ENCODE results near the gene USE1.

USE1 gene

DNA sequence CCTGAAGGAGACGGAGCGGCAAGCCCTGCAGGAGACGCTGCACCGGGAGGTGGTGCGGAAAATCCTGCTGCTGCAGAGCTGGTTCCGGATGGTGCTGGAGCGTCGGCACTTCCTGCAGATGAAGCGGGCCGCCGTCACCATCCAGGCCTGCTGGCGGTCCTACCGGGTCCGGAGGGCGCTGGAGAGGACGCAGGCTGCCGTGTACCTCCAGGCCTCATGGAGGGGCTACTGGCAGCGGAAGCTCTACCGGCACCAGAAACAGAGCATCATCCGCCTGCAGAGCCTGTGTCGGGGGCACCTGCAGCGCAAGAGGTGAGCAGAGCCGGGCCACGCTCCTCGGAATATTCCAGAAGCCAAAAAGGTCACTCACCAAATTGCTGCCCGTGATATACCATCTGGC is 22.4 kb upstream of the USE1 start:
- Histone ChIP-seq H2AFZ (ENCODE audit: low read depth, low read length) (no peak overlapping the region), H3K9me3 (ENCODE audit: low read length) (no peaks in the 10 kb centered on the region), H3K4me3 (ENCODE audit: low read length) (no peak overlapping the region), H3K36me3 (ENCODE audit: insufficient read depth, low read length) (peaks cover 82% of the 10 kb centered on the region), H3K27me3 (ENCODE audit: insufficient read depth, low read length) (no peaks in the 10 kb centered on the region), H3K4me1 (ENCODE audit: insufficient read depth, low read length) (no peaks in the 10 kb centered on the region)

DNA sequence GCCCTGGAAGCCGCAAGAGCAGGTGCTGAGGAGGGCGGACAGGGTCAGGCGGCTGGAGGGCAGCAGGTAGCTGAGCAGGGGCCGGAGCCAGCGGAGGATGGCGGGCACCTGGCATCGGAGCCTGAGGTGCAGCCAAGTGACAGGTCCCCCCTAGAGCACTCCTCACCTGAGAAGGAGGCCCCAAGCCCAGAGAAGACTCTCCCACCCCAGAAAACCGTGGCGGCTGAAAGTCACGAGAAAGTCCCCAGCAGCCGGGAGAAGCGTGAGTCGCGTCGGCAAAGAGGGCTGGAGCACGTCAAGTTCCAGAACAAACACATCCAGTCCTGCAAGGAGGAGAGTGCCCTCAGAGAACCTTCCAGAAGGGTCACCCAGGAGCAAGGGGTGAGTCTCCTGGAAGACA is 20.5 kb upstream of the USE1 start:
- Histone ChIP-seq H2AFZ (ENCODE audit: low read depth, low read length) (no peak overlapping the region), H3K9me3 (ENCODE audit: low read length) (no peaks in the 10 kb centered on the region), H3K36me3 (ENCODE audit: insufficient read depth, low read length) (peaks cover 80% of the 10 kb centered on the region), H3K4me3 (ENCODE audit: low read length) (no peak overlapping the region), H3K4me1 (ENCODE audit: insufficient read depth, low read length) (no peaks in the 10 kb centered on the region), H3K27me3 (ENCODE audit: insufficient read depth, low read length) (no peaks in the 10 kb centered on the region)

DNA sequence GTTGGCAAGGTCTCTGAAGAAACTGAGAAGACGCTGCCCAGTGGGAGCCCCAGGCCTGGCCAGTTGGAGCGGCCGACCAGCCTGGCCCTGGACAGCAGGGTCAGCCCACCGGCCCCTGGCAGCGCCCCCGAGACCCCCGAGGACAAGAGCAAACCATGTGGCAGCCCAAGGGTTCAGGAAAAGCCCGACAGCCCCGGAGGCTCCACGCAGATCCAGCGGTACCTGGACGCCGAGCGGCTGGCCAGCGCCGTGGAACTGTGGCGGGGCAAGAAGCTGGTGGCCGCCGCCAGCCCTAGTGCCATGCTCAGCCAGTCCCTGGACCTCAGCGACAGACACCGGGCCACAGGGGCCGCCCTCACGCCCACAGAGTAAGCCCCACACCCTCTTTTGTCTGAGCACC is 20.1 kb upstream of the USE1 start:
- Histone ChIP-seq H3K4me3 (ENCODE audit: low read length) (no peak overlapping the region), H3K27me3 (ENCODE audit: insufficient read depth, low read length) (no peaks in the 10 kb centered on the region), H3K36me3 (ENCODE audit: insufficient read depth, low read length) (peaks cover 78% of the 10 kb centered on the region), H2AFZ (ENCODE audit: low read depth, low read length) (no peak overlapping the region), H3K4me1 (ENCODE audit: insufficient read depth, low read length) (no peaks in the 10 kb centered on the region), H3K9me3 (ENCODE audit: low read length) (no peaks in the 10 kb centered on the region)

GRCh38 chr19:17196610-17197009 is 18.5 kb upstream of the USE1 start:
- no peaks in the 10 kb centered on the region for H3K9me3 ChIP-seq (ENCODE audit: low read length)
- H3K36me3 ChIP-seq (ENCODE audit: insufficient read depth, low read length): peaks cover 81% of the 10 kb centered on the region
- no peak overlapping the region for H3K4me3 ChIP-seq (ENCODE audit: low read length)
- no peak overlapping the region for H2AFZ ChIP-seq (ENCODE audit: low read depth, low read length)
- H3K4me1 ChIP-seq (ENCODE audit: insufficient read depth, low read length): no peaks in the 10 kb centered on the region
- no peaks in the 10 kb centered on the region for H3K27me3 ChIP-seq (ENCODE audit: insufficient read depth, low read length)

GRCh38 chr19:17197666-17198065 is 17.5 kb upstream of the USE1 start:
- peaks cover 83% of the 10 kb centered on the region for H3K36me3 ChIP-seq (ENCODE audit: insufficient read depth, low read length)
- H3K27me3 ChIP-seq (ENCODE audit: insufficient read depth, low read length): no peaks in the 10 kb centered on the region
- H3K4me3 ChIP-seq (ENCODE audit: low read length): no peak overlapping the region
- no peak overlapping the region for H2AFZ ChIP-seq (ENCODE audit: low read depth, low read length)
- H3K4me1 ChIP-seq (ENCODE audit: insufficient read depth, low read length): no peaks in the 10 kb centered on the region
- H3K9me3 ChIP-seq (ENCODE audit: low read length): no peaks in the 10 kb centered on the region

DNA sequence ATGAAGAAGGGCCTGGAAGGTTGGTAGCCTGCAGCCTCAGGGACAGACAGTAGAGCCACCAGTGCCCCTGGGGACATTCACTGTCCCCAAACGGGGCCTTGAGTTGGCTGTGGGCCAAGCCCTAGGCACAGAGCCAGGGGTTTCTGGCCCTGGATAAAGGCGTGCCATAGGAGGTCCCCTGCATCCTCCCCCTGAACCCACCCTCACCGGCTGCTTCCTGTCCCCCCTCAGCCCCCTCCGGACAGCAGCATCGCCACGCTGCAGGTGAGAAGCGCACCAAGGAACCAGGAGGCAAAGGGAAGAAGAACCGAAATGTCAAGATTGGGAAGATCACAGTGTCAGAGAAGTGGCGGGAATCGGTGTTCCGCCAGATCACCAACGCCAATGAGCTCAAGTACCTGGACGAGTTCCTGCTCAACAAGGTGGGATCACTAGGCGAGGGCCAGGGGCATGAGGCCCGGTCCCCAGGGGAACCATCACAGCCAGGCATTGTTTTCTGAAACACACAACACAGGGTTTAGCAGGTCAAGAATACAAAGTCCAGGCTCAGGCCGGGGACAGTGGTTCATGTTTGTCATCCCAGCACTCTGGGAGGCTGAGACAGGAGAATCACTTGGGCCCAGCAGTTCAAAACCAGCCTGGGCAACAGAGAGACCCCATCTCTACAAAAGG is 14.6 kb upstream of the USE1 start:
- H3K9me3 ChIP-seq (ENCODE audit: low read length): no peaks in the 10 kb centered on the region
- H3K4me3 ChIP-seq (ENCODE audit: low read length): no peak overlapping the region
- H3K4me1 ChIP-seq (ENCODE audit: insufficient read depth, low read length): no peaks in the 10 kb centered on the region
- no peak overlapping the region for H2AFZ ChIP-seq (ENCODE audit: low read depth, low read length)
- H3K36me3 ChIP-seq (ENCODE audit: insufficient read depth, low read length): peaks cover 76% of the 10 kb centered on the region
- no peaks in the 10 kb centered on the region for H3K27me3 ChIP-seq (ENCODE audit: insufficient read depth, low read length)

DNA sequence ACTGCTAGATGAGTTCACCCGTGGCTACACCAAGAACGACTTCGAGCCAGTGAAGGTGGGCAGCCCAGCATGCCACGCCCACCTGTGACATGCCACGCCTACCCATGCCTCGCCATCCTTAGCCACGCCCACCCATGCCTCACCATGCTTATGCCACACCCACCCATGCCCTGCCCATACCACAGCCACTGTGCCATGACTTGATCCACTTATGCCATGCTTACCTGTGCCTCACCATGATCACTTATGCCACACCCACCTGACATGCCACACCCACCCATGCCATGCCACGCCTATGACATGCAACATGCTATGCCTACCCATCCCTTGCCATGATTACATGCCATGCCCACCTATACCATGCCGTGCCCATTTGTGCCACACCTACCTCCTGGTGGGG is 12.9 kb upstream of the USE1 start:
- Histone ChIP-seq H3K4me1 (ENCODE audit: insufficient read depth, low read length) (no peaks in the 10 kb centered on the region), H3K27me3 (ENCODE audit: insufficient read depth, low read length) (no peaks in the 10 kb centered on the region), H2AFZ (ENCODE audit: low read depth, low read length) (no peak overlapping the region), H3K4me3 (ENCODE audit: low read length) (no peak overlapping the region), H3K9me3 (ENCODE audit: low read length) (no peaks in the 10 kb centered on the region), H3K36me3 (ENCODE audit: insufficient read depth, low read length) (peaks cover 81% of the 10 kb centered on the region)

- peaks cover 76% of the 10 kb centered on the region for H3K36me3 ChIP-seq (ENCODE audit: insufficient read depth, low read length)
These were observed 12.4 kb upstream of the USE1 start for GRCh38 chr19:17202713-17203112.

DNA sequence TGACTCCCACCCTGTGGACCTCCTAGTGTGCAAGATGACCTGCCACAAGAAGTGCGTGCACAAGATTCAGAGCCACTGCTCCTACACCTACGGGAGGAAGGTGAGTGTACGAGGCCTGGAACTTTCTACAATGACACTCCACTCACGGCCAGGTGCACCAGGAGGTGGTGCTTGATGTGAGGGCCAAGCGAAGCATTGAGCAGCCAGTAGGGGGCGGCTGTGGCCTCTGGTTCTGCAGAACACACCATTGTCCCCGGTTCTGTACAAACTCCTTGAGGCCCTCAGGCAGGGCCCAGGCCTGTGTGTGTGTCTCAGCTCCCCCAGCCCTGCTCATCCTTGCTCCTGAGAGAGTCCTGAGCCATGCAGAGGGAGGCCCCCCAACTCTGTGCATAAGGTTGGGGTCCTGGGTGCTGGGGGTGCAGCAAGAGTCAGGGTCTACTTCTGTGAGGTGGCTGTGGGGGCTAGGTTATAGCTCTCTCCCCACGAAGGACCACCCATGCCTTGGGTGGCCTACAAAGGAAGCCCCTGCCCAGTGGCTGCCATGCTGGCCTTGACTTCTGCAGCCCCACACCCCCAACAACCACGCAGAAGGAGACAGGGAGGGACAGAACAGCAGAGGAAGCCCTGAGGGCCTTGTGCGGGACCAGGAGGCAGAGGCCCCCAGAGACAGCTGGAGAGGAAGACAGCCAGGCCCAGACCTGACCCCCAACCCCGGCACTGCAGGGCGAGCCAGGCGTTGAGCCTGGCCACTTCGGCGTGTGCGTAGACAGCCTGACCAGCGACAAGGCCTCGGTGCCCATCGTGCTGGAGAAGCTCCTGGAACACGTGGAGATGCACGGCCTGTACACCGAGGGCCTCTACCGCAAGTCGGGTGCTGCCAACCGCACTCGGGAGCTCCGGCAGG is 9.7 kb upstream of the USE1 start:
- Histone ChIP-seq H3K27me3 (ENCODE audit: insufficient read depth, low read length) (no peaks in the 10 kb centered on the region), H3K36me3 (ENCODE audit: insufficient read depth, low read length) (peaks cover 77% of the 10 kb centered on the region), H3K4me1 (ENCODE audit: insufficient read depth, low read length) (no peaks in the 10 kb centered on the region), H3K9me3 (ENCODE audit: low read length) (peaks cover 1% of the 10 kb centered on the region), H2AFZ (ENCODE audit: low read depth, low read length) (no peak overlapping the region), H3K4me3 (ENCODE audit: low read length) (no peak overlapping the region)

More at GRCh38 chr19:17202713-17203112, 12.4 kb upstream of the USE1 start:
- Histone ChIP-seq H3K27me3 (ENCODE audit: insufficient read depth, low read length) (no peaks in the 10 kb centered on the region), H3K4me1 (ENCODE audit: insufficient read depth, low read length) (no peaks in the 10 kb centered on the region), H3K4me3 (ENCODE audit: low read length) (no peak overlapping the region), H2AFZ (ENCODE audit: low read depth, low read length) (no peak overlapping the region), H3K9me3 (ENCODE audit: low read length) (no peaks in the 10 kb centered on the region)

- no peaks in the 10 kb centered on the region for H3K4me1 ChIP-seq (ENCODE audit: insufficient read depth, low read length)
- peaks cover 66% of the 10 kb centered on the region for H3K36me3 ChIP-seq (ENCODE audit: insufficient read depth, low read length)
- no peak overlapping the region for H2AFZ ChIP-seq (ENCODE audit: low read depth, low read length)
- peaks cover 1% of the 10 kb centered on the region for H3K9me3 ChIP-seq (ENCODE audit: low read length)
- no peaks in the 10 kb centered on the region for H3K27me3 ChIP-seq (ENCODE audit: insufficient read depth, low read length)
- H3K4me3 ChIP-seq (ENCODE audit: low read length): no peak overlapping the region
These were observed 8.2 kb upstream of the USE1 start for GRCh38 chr19:17206736-17207581.

GRCh38 chr19:17209126-17210036 is 5.8 kb upstream of the USE1 start:
- Histone ChIP-seq H3K27me3 (ENCODE audit: insufficient read depth, low read length) (no peaks in the 10 kb centered on the region), H3K36me3 (ENCODE audit: insufficient read depth, low read length) (peaks cover 58% of the 10 kb centered on the region), H2AFZ (ENCODE audit: low read depth, low read length) (no peak overlapping the region), H3K4me1 (ENCODE audit: insufficient read depth, low read length) (peaks cover 2% of the 10 kb centered on the region), H3K4me3 (ENCODE audit: low read length) (no peak overlapping the region), H3K9me3 (ENCODE audit: low read length) (peaks cover 1% of the 10 kb centered on the region)

- H3K27me3 ChIP-seq (ENCODE audit: insufficient read depth, low read length): no peaks in the 10 kb centered on the region
- no peak overlapping the region for H3K4me3 ChIP-seq (ENCODE audit: low read length)
- H3K4me1 ChIP-seq (ENCODE audit: insufficient read depth, low read length): peaks cover 8% of the 10 kb centered on the region
- H2AFZ ChIP-seq (ENCODE audit: low read depth, low read length): no peak overlapping the region
- peaks cover 1% of the 10 kb centered on the region for H3K9me3 ChIP-seq (ENCODE audit: low read length)
- H3K36me3 ChIP-seq (ENCODE audit: insufficient read depth, low read length): peaks cover 52% of the 10 kb centered on the region
These were observed 4.9 kb upstream of the USE1 start for GRCh38 chr19:17210296-17210695.

All from neuron (in vitro differentiated cells).